ENCODE results near the gene ACTN1.

ACTN1 gene

GRCh38 chr14:68956724-68957123 is 22.4 kb downstream of the ACTN1 start:
- no peak for DNase-seq
- no peak for ATAC-seq (replicated peaks)
- H3K4me1 Mint-ChIP-seq = peaks cover 3 to 7% of the 10 kb centered on the region in 2 donors
- no peaks in the 10 kb centered on the region for H3K36me3 Mint-ChIP-seq
- peaks cover 10 to 18% of the 10 kb centered on the region in 2 donors for H3K27me3 Mint-ChIP-seq
- H3K27ac Mint-ChIP-seq = no peak overlapping the region
- no peak overlapping the region for H3K4me3 Mint-ChIP-seq
- no peaks in the 10 kb centered on the region for H3K9me3 Mint-ChIP-seq

- Mint-ChIP-seq H3K4me1 (peaks cover 3 to 7% of the 10 kb centered on the region in 2 donors), H3K4me3 (no peak overlapping the region), H3K36me3 (no peaks in the 10 kb centered on the region), H3K27me3 (peaks cover 10 to 18% of the 10 kb centered on the region in 2 donors), H3K9me3 (no peaks in the 10 kb centered on the region), H3K27ac (no peak overlapping the region)
- no peak for ATAC-seq (replicated peaks)
- no peak for DNase-seq
Measured at GRCh38 chr14:68955851-68956179, 23.3 kb downstream of the ACTN1 start.

GRCh38 chr14:68955164-68955850 is 23.8 kb downstream of the ACTN1 start:
- DNase-seq (no peak), ATAC-seq (replicated peaks) (no peak)
- peaks cover 10 to 18% of the 10 kb centered on the region in 2 donors for H3K27me3 Mint-ChIP-seq
- H3K9me3 Mint-ChIP-seq = no peaks in the 10 kb centered on the region
- peaks cover 3 to 7% of the 10 kb centered on the region in 2 donors for H3K4me1 Mint-ChIP-seq
- no peak overlapping the region for H3K27ac Mint-ChIP-seq
- no peak overlapping the region for H3K4me3 Mint-ChIP-seq
- H3K36me3 Mint-ChIP-seq = no peaks in the 10 kb centered on the region

DNA sequence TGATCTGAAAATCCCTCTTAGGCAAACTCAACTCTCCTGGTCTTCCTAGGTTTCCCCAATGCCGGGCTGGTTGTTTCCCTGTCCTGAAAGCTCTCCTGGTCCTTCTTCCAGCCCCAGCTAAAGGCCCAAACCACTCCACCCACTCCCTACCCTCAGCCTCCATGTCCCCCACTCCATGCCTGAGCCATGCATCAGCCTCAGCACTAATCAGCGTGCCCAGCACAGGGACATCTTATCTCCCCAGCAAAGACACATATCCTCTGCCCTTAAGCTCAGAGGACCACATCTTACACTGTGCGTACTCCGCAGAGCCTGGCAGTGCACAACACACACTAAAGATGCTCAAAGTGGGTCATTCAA is 25.9 kb downstream of the ACTN1 start:
- H3K4me3 Mint-ChIP-seq = no peak overlapping the region
- peak overlapping the region; percentile 25 for H3K27ac Mint-ChIP-seq
- H3K27me3 Mint-ChIP-seq = peaks cover 10 to 18% of the 10 kb centered on the region in 2 donors
- no peaks in the 10 kb centered on the region for H3K36me3 Mint-ChIP-seq
- no peaks in the 10 kb centered on the region for H3K9me3 Mint-ChIP-seq
- H3K4me1 Mint-ChIP-seq = peaks cover 3 to 13% of the 10 kb centered on the region in 2 donors
- ATAC-seq (replicated peaks) (no peak), DNase-seq (no peak)

DNA sequence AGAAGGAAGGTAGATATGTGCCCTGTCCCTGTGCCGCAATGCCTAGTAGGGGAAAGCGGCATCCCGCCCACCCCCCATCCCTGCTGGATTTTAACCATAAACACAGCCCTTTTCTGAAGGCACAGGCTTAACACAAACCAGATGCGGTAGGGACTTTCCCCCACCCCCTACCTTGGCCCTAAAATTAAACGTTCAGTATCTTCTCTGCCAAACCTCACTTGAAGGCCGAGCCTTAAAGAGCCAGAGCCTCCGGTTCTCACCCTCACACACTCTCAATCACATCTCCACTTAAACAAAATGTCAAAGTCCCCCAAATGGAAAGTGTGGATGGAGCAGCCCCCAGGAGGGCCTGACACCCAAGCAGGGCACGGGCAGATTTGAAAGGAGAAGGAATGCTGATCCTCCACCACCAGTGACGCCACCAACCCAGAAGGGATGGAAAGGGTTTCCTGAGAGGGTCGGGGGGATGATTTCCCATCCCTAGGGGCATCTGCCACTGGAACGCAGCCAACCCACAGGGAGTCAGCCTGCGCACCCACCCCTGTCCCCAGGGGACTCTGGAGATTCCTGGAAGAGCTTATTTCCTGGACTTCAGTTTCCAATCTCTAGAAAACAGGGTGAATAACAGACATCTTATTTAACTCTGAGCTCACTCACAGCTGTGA is 26.4 kb downstream of the ACTN1 start:
- Mint-ChIP-seq H3K27ac (no peak overlapping the region), H3K9me3 (no peaks in the 10 kb centered on the region), H3K36me3 (no peaks in the 10 kb centered on the region), H3K27me3 (peaks cover 10 to 18% of the 10 kb centered on the region in 2 donors), H3K4me3 (no peak overlapping the region), H3K4me1 (peaks cover 8 to 16% of the 10 kb centered on the region in 2 donors)
- no peak for DNase-seq
- no peak for ATAC-seq (replicated peaks)

GRCh38 chr14:68951800-68952530 is 27.1 kb downstream of the ACTN1 start:
- H3K27me3 Mint-ChIP-seq = peaks cover 10 to 18% of the 10 kb centered on the region in 2 donors
- peaks cover 7 to 17% of the 10 kb centered on the region in 2 donors for H3K4me1 Mint-ChIP-seq
- H3K27ac Mint-ChIP-seq = no peak overlapping the region
- no peaks in the 10 kb centered on the region for H3K36me3 Mint-ChIP-seq
- ATAC-seq (replicated peaks) = no peak
- no peak overlapping the region for H3K4me3 Mint-ChIP-seq
- DNase-seq = no peak
- no peaks in the 10 kb centered on the region for H3K9me3 Mint-ChIP-seq

- Mint-ChIP-seq H3K36me3 (no peaks in the 10 kb centered on the region), H3K4me3 (no peak overlapping the region), H3K4me1 (peaks cover 7 to 22% of the 10 kb centered on the region in 2 donors), H3K27me3 (peaks cover 10 to 18% of the 10 kb centered on the region in 2 donors), H3K27ac (no peak overlapping the region), H3K9me3 (no peaks in the 10 kb centered on the region)
- DNase-seq (no peak), ATAC-seq (replicated peaks) (no peak)
Measured at GRCh38 chr14:68951035-68951797, 27.9 kb downstream of the ACTN1 start.

DNA sequence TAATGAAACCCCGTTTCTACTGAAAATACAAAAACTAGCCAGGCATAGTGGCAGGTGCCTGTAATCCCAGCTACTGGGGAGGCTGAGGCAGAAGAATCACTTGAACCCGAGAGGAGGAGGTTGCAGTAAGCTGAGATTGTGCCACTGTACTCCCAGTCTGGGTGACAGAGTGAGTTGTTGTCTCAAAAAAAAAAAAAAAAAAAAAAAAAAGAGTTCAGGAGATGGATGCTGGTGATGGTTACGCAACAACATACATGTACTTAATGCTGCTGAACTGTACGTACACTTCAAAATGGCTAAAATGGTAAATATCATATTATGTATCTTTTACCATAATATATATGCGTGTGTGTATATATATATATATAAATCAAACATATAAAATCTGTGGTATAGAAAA is 29.0 kb downstream of the ACTN1 start:
- Mint-ChIP-seq H3K9me3 (no peaks in the 10 kb centered on the region), H3K4me1 (peaks cover 14 to 32% of the 10 kb centered on the region in 2 donors), H3K36me3 (no peaks in the 10 kb centered on the region), H3K27ac (no peak overlapping the region), H3K27me3 (peaks cover 10 to 13% of the 10 kb centered on the region in 2 donors), H3K4me3 (no peak overlapping the region)
- no peak for DNase-seq
- no peak for ATAC-seq (replicated peaks)

GRCh38 chr14:68949601-68949965 is 29.5 kb downstream of the ACTN1 start:
- H3K9me3 Mint-ChIP-seq = no peaks in the 10 kb centered on the region
- H3K27ac Mint-ChIP-seq = no peak overlapping the region
- no peak for DNase-seq

DNA sequence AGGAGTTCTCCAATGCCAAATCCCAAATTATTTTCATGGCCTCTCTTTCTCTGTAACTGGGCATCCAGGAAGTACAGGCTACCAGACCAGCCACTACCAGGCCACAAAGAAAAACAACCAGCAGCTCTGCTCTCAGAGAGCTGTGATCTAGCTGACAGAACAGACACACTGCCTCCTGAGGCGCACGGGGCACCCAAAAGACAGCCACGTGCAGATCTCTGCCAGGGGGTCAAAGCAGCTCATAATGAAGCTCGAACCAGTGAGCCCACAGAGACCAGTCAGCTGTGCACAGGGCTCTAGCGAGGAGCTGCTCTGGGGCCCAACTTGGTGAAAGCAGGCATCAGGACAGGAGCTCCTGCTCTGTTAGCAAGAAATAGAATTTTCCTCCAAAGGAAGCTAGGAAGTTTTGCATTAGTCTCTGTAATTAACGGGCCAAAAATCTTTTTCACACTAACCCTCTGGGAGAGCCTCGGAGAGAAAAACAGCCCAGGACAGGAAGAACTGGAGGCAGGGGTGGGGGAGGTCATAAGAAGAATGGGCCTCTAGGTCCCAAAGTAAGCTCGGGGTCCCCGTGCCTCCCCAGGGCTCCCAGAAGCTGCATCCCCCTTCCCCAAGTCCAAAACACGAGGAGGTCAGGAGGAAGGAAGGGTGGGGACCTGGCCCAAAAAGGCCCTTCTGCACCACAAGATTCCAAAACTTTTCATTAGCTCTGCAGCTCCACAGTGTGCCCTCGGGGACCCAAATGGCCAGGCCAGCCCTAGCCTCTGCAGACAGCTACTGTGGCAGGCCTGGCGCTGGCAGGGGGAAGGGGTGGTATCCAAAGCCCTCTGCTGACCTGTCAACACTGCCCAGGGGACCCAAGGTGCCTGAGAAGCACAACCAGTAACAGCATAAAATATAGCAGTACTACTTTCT is 30.2 kb downstream of the ACTN1 start:
- Mint-ChIP-seq H3K27ac (no peak overlapping the region), H3K36me3 (no peaks in the 10 kb centered on the region), H3K4me1 (peaks cover 16 to 35% of the 10 kb centered on the region in 2 donors), H3K27me3 (peaks cover 8 to 10% of the 10 kb centered on the region in 2 donors), H3K4me3 (no peak overlapping the region), H3K9me3 (no peaks in the 10 kb centered on the region)
- ATAC-seq (replicated peaks) (no peak), DNase-seq (no peak)

More at GRCh38 chr14:68949601-68949965, 29.5 kb downstream of the ACTN1 start:
- H3K4me1 Mint-ChIP-seq = peaks cover 16 to 35% of the 10 kb centered on the region in 2 donors
- H3K36me3 Mint-ChIP-seq = no peaks in the 10 kb centered on the region
- H3K27me3 Mint-ChIP-seq = peaks cover 8 to 10% of the 10 kb centered on the region in 2 donors
- no peak for ATAC-seq (replicated peaks)
- no peak overlapping the region for H3K4me3 Mint-ChIP-seq

DNA sequence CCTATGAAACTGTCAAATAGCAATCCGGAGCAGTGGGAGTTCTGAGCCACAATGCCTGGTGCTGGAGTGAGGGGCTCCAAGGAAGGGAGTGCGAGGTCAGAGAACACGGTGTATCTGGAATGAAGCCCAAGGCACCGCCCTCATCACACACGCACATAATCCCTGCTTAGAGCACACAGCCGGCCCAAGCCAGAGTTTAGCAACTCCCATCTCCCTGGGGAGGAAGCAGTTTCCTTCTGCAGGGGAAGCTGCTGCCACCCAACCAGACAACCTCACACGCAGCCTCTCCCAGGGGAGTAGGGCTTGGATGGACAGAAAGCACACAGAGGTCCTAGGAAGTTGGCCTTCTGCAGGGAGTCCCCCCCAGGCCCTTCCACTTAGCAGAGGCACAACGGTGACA is 31.3 kb downstream of the ACTN1 start:
- Mint-ChIP-seq H3K9me3 (no peaks in the 10 kb centered on the region), H3K4me1 (peaks cover 16 to 35% of the 10 kb centered on the region in 2 donors), H3K27ac (no peak overlapping the region), H3K36me3 (no peaks in the 10 kb centered on the region), H3K27me3 (peaks cover 4% of the 10 kb centered on the region in 2 donors), H3K4me3 (no peak overlapping the region)
- DNase-seq (peak; percentile 49), ATAC-seq (replicated peaks) (peak; percentile 83 to 87)

GRCh38 chr14:68946489-68946822 is 32.6 kb downstream of the ACTN1 start:
- H3K4me1 Mint-ChIP-seq = peaks cover 16 to 35% of the 10 kb centered on the region in 2 donors
- no peak for ATAC-seq (replicated peaks)
- no peak overlapping the region for H3K27ac Mint-ChIP-seq
- H3K27me3 Mint-ChIP-seq = peaks cover 0 to 4% of the 10 kb centered on the region in 2 donors
- H3K36me3 Mint-ChIP-seq = no peaks in the 10 kb centered on the region
- no peak for DNase-seq
- no peak overlapping the region for H3K4me3 Mint-ChIP-seq
- H3K9me3 Mint-ChIP-seq = no peaks in the 10 kb centered on the region

GRCh38 chr14:68945585-68946488 is 33.3 kb downstream of the ACTN1 start:
- peaks cover 16 to 35% of the 10 kb centered on the region in 2 donors for H3K4me1 Mint-ChIP-seq
- ATAC-seq (replicated peaks) = peak in 1 of 2 donors; percentile 14
- H3K27me3 Mint-ChIP-seq = peaks cover 0 to 4% of the 10 kb centered on the region in 2 donors
- no peaks in the 10 kb centered on the region for H3K36me3 Mint-ChIP-seq
- H3K9me3 Mint-ChIP-seq = no peaks in the 10 kb centered on the region
- H3K4me3 Mint-ChIP-seq = no peak overlapping the region
- H3K27ac Mint-ChIP-seq = peak overlapping the region; percentile 5
- no peak for DNase-seq

Data from stimulated activated naive B cell treated with anti-CD40 and anti-IgM and Interleukin-4, amounts not matched to agents 10 μg/mL and 1 μg/mL and 100 μg/mL, for 72 hours (primary cell).